Heart left ventricle (tissue), 13 donors: ENCODE data around the gene MLLT3.

Experiments
- POLR2A ChIP-seq, 2 donors: fragments of 450-650 bp; IDR thresholded peaks; one replicate each; pipeline ENCODE4 v1.6.1; 2017; ENCODE audit warnings: antibody characterized with exemption in 2 of 2, mild to moderate bottlenecking in 2 of 2, moderate library complexity in 2 of 2
- TF ChIP-seq, protein P1 (sequence below), 12 donors: fragments of 200-600 bp; sonication (generic) in 4 of 12; IDR thresholded peaks; one replicate each; pipeline versions ENCODE4 v1.5.0 to v1.8.0; 2018 to 2022; ENCODE audit warnings: antibody characterized with exemption in 12 of 12, mild to moderate bottlenecking in 5 of 12
- donor health status: ischemic (EF 13 %, LVEDD 7.1; RV severe dilation, severe dysfunction).
- donor health status: DM: no; HTN: yes; CAD: no.
- donor health status: DM: no; HTN: no; CAD: no.
- donor health status: ischemic (EF 25% LVEDD 6.9; RV normal size, moderate dysfunction).
- donor health status: ischemic (EF 25% LVEDD 5.7; RV mildly dilated, moderate dysfunction).
- donor health status: ischemic (EF 35%, LVEDD 5.7; RV mildly dilated, moderate dysfunction).
- donor health status: nonischemic (EF 11% LVEDD 7.7; RV severe dilation, severe dysfunction).
- donor health status: DM: yes; HTN: yes; CAD: no.
- donor health status: PGD.
- donor health status: ischemic (EF 29% LVEDD 5.4; RV normal size, mild dysfunction).
- donor health status: nonischemic (EF 23%, LVEDD 6.1; RV moderate dilation, normal function).

DNA sequence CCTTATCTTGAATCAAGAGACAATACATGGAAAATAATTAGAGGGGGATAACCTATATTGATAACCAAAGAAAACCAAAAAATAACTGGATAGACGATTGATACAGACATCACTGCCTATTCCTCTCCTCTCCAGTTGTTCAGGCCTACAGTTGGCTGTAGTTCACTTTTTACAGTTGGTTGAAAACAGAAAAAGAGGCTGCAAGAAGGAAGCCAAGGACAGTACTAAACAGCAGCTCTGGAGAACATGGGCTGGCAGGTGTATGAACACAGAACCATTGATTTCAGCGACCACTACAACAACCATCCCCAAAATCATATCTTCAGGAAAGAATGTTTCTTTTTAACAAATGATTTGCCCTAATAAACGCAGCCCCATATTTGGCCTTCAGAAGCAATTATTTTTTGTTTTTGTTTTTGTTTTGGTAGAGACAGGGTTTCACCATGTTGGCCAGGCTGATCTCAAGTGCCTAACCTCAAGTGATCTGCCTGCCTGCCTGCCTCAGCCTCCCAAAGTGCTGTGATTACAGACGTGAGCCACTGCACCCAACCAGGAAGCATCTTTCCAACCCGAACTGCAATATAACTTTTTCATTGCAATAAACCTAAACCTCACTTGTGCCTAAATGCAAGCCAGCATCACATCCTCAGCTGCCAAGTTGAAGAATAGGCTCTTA is 64.3 kb downstream of the MLLT3 start:
- TF ChIP-seq, protein P1, sequence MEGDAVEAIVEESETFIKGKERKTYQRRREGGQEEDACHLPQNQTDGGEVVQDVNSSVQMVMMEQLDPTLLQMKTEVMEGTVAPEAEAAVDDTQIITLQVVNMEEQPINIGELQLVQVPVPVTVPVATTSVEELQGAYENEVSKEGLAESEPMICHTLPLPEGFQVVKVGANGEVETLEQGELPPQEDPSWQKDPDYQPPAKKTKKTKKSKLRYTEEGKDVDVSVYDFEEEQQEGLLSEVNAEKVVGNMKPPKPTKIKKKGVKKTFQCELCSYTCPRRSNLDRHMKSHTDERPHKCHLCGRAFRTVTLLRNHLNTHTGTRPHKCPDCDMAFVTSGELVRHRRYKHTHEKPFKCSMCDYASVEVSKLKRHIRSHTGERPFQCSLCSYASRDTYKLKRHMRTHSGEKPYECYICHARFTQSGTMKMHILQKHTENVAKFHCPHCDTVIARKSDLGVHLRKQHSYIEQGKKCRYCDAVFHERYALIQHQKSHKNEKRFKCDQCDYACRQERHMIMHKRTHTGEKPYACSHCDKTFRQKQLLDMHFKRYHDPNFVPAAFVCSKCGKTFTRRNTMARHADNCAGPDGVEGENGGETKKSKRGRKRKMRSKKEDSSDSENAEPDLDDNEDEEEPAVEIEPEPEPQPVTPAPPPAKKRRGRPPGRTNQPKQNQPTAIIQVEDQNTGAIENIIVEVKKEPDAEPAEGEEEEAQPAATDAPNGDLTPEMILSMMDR (IDR thresholded peaks at IDR 0.05): no peak
- no peak for TF ChIP-seq POLR2A (IDR thresholded peaks at IDR 0.05)
